GM12865 (cell line): ENCODE data around the gene NPR3.

Source experiments
- DNase-seq: peaks from one replicate; pipeline ENCODE4 v3.0.0; 2010; ENCODE audit warnings: low read depth
- H3K4me3 ChIP-seq: 2 replicates; pipeline ENCODE4 v1.5.1; 2011; ENCODE audit warnings: mild to moderate bottlenecking, low read depth, low read length, control low read depth
- TF ChIP-seq, protein P1 (sequence below): IDR thresholded peaks from 2 replicates; pipeline ENCODE4 v1.5.1; 2011; ENCODE audit warnings: low read length, control low read depth, low read depth, inconsistent platforms; ENCODE audit not compliant: insufficient read depth; ENCODE audit errors: missing control alignments

NPR3 gene

DNA sequence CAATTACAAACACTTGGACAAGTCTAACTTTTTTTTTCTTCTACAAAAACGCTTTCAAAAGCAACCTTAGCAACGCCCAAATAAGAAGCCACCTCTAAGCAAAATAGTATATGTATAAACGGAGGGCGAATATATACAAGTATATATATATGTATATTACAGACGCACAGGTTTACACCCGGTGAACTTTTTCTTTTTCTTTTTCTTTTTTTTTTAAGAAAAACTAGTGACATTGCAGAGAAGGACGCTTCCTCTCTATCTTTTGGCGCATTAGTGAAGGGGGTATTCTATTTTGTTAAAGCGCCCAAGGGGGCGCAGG lies 200 bp downstream of the NPR3 start:
- no peak for DNase-seq
- H3K4me3 ChIP-seq: no peak overlapping the region

DNA sequence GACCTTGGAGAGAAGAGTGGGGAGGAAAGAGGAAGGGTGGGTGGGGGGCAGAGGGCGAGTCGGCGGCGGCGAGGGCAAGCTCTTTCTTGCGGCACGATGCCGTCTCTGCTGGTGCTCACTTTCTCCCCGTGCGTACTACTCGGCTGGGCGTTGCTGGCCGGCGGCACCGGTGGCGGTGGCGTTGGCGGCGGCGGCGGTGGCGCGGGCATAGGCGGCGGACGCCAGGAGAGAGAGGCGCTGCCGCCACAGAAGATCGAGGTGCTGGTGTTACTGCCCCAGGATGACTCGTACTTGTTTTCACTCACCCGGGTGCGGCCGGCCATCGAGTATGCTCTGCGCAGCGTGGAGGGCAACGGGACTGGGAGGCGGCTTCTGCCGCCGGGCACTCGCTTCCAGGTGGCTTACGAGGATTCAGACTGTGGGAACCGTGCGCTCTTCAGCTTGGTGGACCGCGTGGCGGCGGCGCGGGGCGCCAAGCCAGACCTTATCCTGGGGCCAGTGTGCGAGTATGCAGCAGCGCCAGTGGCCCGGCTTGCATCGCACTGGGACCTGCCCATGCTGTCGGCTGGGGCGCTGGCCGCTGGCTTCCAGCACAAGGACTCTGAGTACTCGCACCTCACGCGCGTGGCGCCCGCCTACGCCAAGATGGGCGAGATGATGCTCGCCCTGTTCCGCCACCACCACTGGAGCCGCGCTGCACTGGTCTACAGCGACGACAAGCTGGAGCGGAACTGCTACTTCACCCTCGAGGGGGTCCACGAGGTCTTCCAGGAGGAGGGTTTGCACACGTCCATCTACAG lies 760 bp downstream of the NPR3 start:
- no peak overlapping the region for H3K4me3 ChIP-seq
- TF ChIP-seq, protein P1, sequence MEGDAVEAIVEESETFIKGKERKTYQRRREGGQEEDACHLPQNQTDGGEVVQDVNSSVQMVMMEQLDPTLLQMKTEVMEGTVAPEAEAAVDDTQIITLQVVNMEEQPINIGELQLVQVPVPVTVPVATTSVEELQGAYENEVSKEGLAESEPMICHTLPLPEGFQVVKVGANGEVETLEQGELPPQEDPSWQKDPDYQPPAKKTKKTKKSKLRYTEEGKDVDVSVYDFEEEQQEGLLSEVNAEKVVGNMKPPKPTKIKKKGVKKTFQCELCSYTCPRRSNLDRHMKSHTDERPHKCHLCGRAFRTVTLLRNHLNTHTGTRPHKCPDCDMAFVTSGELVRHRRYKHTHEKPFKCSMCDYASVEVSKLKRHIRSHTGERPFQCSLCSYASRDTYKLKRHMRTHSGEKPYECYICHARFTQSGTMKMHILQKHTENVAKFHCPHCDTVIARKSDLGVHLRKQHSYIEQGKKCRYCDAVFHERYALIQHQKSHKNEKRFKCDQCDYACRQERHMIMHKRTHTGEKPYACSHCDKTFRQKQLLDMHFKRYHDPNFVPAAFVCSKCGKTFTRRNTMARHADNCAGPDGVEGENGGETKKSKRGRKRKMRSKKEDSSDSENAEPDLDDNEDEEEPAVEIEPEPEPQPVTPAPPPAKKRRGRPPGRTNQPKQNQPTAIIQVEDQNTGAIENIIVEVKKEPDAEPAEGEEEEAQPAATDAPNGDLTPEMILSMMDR: no peak
- DNase-seq: no peak

More for the DNA sequence above, 200 bp downstream of the NPR3 start:
- TF ChIP-seq, protein P1: no peak

DNA sequence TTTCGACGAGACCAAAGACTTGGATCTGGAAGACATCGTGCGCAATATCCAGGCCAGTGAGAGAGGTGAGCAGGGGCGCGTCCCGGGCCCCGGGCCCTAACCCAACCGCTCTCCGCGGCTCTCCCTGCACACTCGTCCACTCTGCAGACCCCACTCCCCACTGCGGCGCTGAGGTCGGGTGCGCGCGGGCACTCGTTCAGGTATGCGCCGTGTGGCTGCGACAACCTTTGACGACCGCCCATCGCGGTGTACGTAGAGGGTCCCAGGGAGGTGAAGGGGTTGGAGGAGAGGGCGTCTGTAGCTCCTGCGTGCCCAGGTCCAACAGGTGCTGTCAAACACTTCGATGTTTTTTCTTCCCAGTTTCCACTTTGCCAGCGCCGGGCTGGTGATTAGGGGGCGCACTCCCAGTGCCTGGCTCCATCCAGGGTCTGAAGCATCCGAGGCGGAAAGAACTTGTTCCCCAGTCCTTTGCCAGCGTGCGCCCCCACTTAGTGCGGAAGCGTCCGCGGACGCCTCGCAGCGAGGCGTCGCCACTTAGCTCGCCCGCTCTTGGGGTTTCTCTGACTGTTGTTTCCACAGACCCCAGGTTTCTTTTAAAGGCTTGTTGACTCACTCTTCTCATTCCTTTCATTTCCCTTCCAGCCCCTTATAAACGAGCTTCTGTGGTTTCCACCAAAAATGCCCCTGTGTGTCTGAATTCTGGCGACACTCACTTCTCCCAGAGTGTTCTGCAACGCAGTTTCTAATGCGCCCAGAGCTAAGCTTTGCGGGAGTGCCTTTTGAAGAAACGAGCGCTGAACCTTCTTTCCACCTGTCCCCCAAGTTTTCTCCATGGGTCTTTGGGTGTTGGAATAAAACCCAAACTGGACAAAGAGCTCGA lies 1.6 kb downstream of the NPR3 start:
- TF ChIP-seq, protein P1: no peak
- DNase-seq: no peak
- H3K4me3 ChIP-seq: no peak overlapping the region

DNA sequence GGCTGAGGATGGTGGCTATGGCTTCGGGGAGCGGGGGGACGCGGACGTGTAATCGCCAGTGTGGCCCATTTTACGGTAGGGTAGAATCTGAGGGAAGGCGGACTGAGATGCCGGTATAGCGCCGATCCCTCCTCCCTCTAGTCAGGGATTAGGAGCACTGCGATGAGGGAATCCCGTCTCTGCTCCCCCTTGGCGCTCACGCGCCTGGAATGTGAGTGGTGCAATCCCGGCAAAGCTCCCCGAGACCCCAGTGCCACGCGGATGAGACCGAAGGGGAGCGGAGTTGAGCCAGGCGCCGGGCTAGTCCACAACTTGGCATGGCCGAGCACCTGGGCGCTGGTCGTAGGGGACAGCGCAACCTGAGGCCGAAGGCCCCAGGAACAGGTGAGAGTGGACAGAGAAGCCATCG lies 2.2 kb downstream of the NPR3 start:
- TF ChIP-seq, protein P1: no peak
- no peak for DNase-seq
- no peak overlapping the region for H3K4me3 ChIP-seq

DNA sequence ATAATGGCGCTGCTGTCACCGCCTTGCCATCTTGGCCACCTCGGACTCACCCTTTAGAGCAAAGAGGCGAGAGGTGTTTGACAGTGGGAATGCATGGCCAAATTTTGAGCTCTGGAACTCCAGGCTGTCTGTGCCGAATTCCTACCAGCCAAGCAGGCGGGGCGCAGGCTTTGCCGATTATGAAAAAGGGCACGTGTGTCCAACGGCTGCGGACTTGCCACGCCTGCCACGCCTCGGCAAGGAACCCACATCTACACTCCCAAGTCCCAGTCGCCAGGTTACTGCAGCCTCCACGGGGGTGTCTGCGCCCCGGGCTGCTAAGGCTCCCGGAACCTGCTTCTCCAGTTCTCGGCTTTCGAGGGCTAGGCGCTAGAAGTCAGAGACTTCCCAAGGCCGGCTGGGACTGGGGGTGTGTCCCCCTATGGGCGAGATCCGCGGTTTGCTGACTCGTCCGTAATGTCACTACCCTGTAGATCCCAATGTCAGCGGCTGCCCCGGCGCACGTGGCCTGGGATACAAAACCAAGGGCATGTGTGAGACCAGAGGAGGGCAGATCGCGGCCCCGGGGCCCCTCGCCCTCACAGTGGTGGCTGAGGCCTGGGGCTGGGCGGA lies 2.8 kb downstream of the NPR3 start:
- DNase-seq: no peak
- TF ChIP-seq, protein P1: no peak
- no peak overlapping the region for H3K4me3 ChIP-seq

DNA sequence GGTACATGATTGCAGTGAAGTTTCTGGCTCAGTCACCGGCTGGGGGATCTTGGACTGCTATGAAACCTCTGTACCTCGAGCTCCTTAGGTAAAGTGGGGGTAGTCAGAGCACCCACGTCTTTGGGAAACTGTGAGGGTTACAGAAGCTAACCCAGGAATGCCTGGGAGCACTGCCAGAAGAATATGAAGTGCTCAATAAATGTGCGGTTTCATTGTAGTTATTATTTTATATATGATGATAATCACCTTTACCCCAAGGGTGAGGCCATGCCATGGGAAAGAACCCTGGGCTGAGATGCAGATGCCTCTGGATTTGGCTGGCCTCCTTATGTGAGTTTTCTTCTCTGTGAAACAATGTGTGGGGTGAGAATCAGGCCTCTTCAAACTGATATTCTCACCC lies 3.7 kb downstream of the NPR3 start:
- H3K4me3 ChIP-seq: no peak overlapping the region
- TF ChIP-seq, protein P1: no peak
- DNase-seq: no peak
